RPMI7951 (cell line): Measurements from ENCODE around the gene AMN1. TPM values are rescaled to one million over a fixed set of nuclear protein-coding genes. Genes with fewer than 3 reads are reported as not detected.
A peak's percentile ranks its signal among the peaks of the same experiment; 100 is the strongest.

Source experiments
- DNase-seq: peaks from one replicate; pipeline ENCODE4 v3.0.0-alpha.2; 2012; ENCODE audit warnings: low read depth
- total RNA-seq: library from RNA; depleted of rRNA; stranded (reverse); fragments of >200 nt; shearing (Covaris generic); gene quantifications from 2 replicates; pipeline ENCODE4 v1.2.3, GENCODE V29; 2014; rRNA removed

AMN1 gene
- total RNA-seq, 1 experiment from 2014 or later: 9.5 TPM

DNA sequence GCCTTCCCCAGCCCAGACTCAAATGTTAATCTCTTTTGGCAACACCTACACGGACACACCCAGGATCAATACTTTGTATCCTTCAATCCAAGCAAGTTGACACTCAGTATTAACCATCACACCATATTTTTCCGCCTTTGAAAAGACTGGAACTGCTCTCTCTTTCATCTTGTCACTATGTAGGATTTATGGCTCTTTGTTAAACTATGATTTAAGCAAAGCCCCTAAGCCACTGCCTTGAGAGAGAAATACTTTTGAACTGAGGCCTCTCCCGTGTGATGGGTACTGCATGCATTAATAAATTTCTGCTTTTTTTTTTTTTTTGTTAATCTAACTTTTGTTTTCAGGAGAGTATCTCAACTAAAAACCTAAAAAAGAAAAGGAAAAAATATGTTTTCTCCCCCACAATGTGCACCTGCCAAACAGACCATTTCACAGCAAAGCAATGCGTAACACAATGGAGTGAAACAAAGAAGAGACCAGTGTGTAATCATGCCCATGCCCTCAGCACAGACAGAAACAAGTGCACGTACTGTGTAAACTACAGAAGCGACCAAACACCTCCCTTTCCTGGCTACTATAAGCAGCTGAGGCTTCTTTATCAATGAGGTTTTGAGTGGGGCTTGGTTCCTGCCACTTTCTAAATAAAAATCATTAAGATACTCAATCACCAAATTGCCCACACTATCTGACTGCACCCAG lies 97.6 kb downstream of the AMN1 start:
- DNase-seq: no peak

DNA sequence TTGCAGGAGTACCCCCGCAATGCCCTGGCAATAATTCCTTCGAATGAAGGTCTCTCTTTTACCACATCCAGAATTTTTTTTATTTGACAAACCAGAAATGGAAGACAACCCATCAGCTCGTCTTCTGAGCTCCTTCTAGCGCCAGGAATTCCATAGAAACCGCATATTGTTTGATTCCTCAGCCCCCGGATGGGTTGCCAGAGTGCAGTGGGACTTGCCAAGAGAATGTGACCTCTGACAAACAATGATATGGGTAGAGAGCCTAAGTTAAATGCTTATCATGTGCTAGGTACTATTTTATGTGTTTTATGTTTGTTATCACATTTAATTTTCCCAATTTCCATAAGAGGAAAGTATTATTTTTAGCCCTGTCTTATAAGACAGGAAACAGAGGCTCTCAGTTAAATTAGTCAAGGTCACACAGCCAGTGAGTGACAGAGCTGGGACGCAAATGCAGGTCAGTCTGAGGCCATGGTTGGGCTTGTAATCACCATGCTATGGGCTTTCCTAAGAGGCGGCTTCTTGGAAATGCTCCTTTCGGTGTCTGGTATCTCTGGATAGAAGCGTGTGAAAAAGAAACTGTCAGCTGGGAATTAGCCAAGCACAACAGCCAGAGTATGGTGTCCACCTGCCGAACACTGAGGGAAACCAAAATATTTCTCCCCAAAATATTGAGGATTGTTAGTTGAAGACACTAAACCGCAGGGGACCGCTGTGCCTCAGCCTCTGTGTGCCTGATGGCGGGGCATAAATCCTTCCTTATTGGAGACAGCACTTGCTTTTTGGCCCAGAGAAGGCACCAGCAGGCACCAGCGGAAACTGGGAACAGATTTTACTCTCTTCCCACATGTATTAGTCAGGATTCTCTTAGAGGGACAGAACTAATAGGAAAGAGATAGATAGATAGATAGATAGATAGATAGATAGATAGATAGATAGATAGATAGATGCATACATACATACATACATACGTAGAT lies 98.8 kb downstream of the AMN1 start:
- DNase-seq: peak; percentile 74

DNA sequence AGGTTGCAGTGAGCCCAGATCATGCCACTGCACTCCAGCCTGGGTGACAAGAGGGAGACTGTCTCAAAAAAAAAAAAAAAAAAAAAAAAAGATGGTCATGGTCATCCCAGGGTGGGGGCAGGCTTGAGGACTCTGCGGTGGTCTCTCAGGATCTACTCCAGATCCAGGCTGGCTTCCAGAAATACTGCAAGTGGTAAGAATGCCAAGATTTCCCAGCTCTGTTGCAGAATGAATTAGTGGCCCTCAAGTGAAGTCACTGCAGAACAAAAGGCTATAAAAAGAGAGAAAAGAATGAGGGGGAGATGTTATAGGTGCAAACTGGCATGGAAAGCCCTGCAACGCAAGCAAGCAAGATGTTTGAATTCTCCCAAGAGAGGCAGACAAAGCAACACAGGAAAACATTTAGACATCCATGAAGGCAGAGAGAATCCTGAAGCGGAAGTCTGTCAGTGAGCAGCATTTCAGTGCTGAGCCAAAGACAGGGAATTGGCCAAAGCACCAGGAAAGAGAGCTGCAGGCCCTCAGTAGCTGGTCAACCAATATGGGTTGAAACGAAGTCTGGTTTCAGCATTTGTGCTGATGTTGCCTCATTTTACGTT lies 101.3 kb downstream of the AMN1 start:
- DNase-seq: no peak

DNA sequence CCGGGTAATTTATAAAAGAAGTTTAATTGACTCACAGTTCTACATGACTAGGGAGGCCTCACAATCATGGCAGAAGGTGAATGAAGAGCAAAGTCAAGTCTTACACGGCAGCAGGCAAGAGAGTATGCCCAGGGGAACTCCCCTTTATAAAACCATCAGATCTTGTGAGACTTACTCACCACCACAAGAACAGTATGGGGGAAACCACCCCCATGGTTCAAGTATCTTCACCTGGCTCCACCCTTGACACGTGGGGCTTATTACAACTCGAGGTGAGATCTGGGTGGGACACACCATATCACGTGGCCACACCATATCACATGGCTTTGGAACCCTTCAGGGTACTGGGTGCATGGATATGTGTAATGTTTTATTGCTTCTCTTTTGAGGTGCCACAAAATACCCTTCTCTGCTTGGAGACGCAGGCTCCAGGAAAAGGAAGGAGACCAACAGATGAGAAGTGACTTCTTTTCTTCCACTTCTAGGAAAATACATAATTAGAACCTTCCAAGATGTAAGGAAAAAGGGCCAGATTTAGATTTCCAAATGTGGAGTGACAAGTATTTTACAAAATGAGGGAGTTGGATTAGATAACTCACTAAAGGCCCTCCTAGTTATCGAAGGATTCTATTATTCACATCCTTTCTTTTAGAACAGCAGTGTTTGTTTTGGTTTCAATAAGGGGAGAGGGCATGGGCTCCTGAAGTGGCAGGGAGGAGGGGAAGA lies 102.4 kb downstream of the AMN1 start:
- DNase-seq: no peak

DNA sequence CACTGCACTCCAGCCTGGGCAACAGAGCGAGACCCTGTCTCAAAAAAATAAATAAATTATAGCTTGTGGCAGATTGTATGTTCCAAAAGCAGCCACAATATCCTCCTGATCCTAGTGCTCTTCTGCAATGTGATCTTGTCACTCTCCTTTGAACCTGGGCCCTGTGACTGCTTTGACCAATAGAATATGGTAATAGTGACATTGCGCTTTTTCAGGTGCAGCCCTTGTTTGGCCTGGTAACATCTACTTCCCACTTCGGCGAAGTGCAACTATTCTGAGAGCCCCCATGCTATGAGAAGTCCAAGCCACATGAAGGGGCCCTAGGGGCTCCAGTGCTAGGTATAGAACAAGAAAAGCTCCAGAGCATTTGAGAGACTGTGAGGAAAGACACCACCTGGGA lies 106.8 kb downstream of the AMN1 start:
- no peak for DNase-seq

Other genes with a start within 250 kb of the AMN1 start
- gene DENND5B, start 137.9 kb downstream of the AMN1 start, total RNA-seq: 9.3 and 13.5 TPM in 2 replicates
- gene ETFBKMT, start 69.3 kb downstream of the AMN1 start, total RNA-seq: 1.4 and 2.3 TPM in 2 replicates
- 38.1 and 41.3 TPM in 2 replicates for gene RESF1, start 230.4 kb upstream of the AMN1 start, total RNA-seq